H9 (cell line): ENCODE measurements around the gene SULF2. TPM values are rescaled to one million over a fixed set of nuclear protein-coding genes. Genes with fewer than 3 reads are reported as not detected.

Source experiments
- DNase-seq: peaks from one replicate; pipeline ENCODE4 v3.0.0-alpha.2; 2017
- H2AFZ ChIP-seq: one replicate; pipeline ENCODE4 v1.6.1; 2013; ENCODE audit warnings: mild to moderate bottlenecking, low read length, control low read depth, moderate library complexity
- H2AK5ac ChIP-seq: 2 replicates; pipeline ENCODE4 v1.6.1; 2013; ENCODE audit warnings: low read length, control low read depth, mixed read lengths; ENCODE audit not compliant: insufficient read length
- H2BK120ac ChIP-seq: one replicate; pipeline ENCODE4 v1.6.1; 2013; ENCODE audit warnings: low read depth, mild to moderate bottlenecking, low read length, control low read depth, inconsistent platforms; ENCODE audit not compliant: poor library complexity, severe bottlenecking
- H2BK12ac ChIP-seq: 2 replicates; pipeline ENCODE4 v1.6.1; 2013; ENCODE audit warnings: low read length, control low read depth, mixed read lengths, low read depth; ENCODE audit not compliant: insufficient read length
- H2BK15ac ChIP-seq: 2 replicates; pipeline ENCODE4 v1.6.1; 2013; ENCODE audit warnings: low read depth, low read length, control low read depth
- H2BK20ac ChIP-seq: one replicate; pipeline ENCODE4 v1.6.1; 2013; ENCODE audit warnings: low read depth, mild to moderate bottlenecking, low read length, control low read depth, inconsistent platforms; ENCODE audit not compliant: poor library complexity, severe bottlenecking
- H2BK5ac ChIP-seq: 2 replicates; pipeline ENCODE4 v1.6.1; 2013; ENCODE audit warnings: low read length, control low read depth, mixed read lengths; ENCODE audit not compliant: insufficient read length
- H3K14ac ChIP-seq: 2 replicates; pipeline ENCODE4 v1.6.1; 2013; ENCODE audit warnings: low read length, control low read depth; ENCODE audit not compliant: insufficient read depth
- H3K18ac ChIP-seq: 2 replicates; pipeline ENCODE4 v1.6.1; 2013; ENCODE audit warnings: low read depth, mild to moderate bottlenecking, mixed read lengths, low read length, control low read depth; ENCODE audit not compliant: insufficient read length
- H3K23ac ChIP-seq: 2 replicates; pipeline ENCODE4 v1.6.1; 2013; ENCODE audit warnings: low read length, control low read depth, mixed read lengths, low read depth; ENCODE audit not compliant: insufficient read length
- H3K23me2 ChIP-seq: 2 replicates; pipeline ENCODE4 v1.6.1; 2013; ENCODE audit warnings: low read depth, mild to moderate bottlenecking, mixed read lengths, low read length, control low read depth; ENCODE audit not compliant: insufficient read length, poor library complexity, severe bottlenecking
- H3K27ac ChIP-seq: 2 replicates; pipeline ENCODE4 v1.5.1; 2013; ENCODE audit warnings: low read length, control low read depth, mixed read lengths, low read depth; ENCODE audit not compliant: insufficient read length
- H3K27me3 ChIP-seq: 2 replicates; pipeline ENCODE4 v1.6.1; 2013; ENCODE audit warnings: low read length, control low read depth, inconsistent platforms; ENCODE audit not compliant: insufficient read depth
- H3K4ac ChIP-seq: 2 replicates; pipeline ENCODE4 v1.6.1; 2013; ENCODE audit warnings: low read depth, mild to moderate bottlenecking, control low read depth, inconsistent platforms, low read length, moderate library complexity
- H3K4me1 ChIP-seq: 2 replicates; pipeline ENCODE4 v1.6.1; 2013; ENCODE audit warnings: low read length, control low read depth, inconsistent platforms; ENCODE audit not compliant: insufficient read depth
- H3K4me2 ChIP-seq: 2 replicates; pipeline ENCODE4 v1.6.1; 2013; ENCODE audit warnings: low read length, control low read depth, mixed read lengths; ENCODE audit not compliant: insufficient read length, insufficient read depth
- H3K56ac ChIP-seq: 2 replicates; pipeline ENCODE4 v1.6.1; 2013; ENCODE audit warnings: low read depth, mild to moderate bottlenecking, mixed read lengths, low read length, control low read depth; ENCODE audit not compliant: insufficient read length
- H3K79me1 ChIP-seq: 2 replicates; pipeline ENCODE4 v1.6.1; 2013; ENCODE audit warnings: low read depth, mild to moderate bottlenecking, moderate library complexity, low read length, control low read depth, inconsistent platforms; ENCODE audit not compliant: insufficient read depth, poor library complexity, severe bottlenecking
- H3K79me2 ChIP-seq: 2 replicates; pipeline ENCODE4 v1.6.1; 2013; ENCODE audit warnings: low read length, control low read depth, inconsistent platforms; ENCODE audit not compliant: insufficient read depth
- H3K9ac ChIP-seq: 2 replicates; pipeline ENCODE4 v1.6.1; 2013; ENCODE audit warnings: low read length, control low read depth, mixed read lengths; ENCODE audit not compliant: insufficient read length; ENCODE audit errors: extremely low read depth
- H3K9me3 ChIP-seq: one replicate; pipeline ENCODE4 v1.6.1; 2013; ENCODE audit warnings: low read depth, low read length, inconsistent platforms; ENCODE audit not compliant: control insufficient read depth
- H3T11ph ChIP-seq: one replicate; pipeline ENCODE4 v1.6.1; 2013; ENCODE audit warnings: mild to moderate bottlenecking, low read length, control low read depth, inconsistent platforms
- H4K20me1 ChIP-seq: one replicate; pipeline ENCODE4 v1.6.1; 2013; ENCODE audit not compliant: control insufficient read depth, insufficient read length, insufficient read depth
- H4K5ac ChIP-seq: 2 replicates; pipeline ENCODE4 v1.6.1; 2013; ENCODE audit warnings: low read depth, mild to moderate bottlenecking, mixed read lengths, low read length, control low read depth; ENCODE audit not compliant: insufficient read length
- H4K8ac ChIP-seq: replicated peaks from 2 replicates; pipeline ENCODE4 v1.6.1; 2013; ENCODE audit warnings: low read length, control low read depth, mixed read lengths, low read depth; ENCODE audit not compliant: insufficient read length
- H4K91ac ChIP-seq: 2 replicates; pipeline ENCODE4 v1.6.1; 2013; ENCODE audit warnings: low read depth, mild to moderate bottlenecking, moderate library complexity, mixed read lengths, low read length, control low read depth; ENCODE audit not compliant: insufficient read length
- H3K27ac Mint-ChIP-seq, 3 experiments: 2 replicates in 2 of 3; 3 replicates in 1 of 3; pipeline ENCODE4 v1.8.0; 2020 to 2021; ENCODE audit warnings: mixed read lengths in 3 of 3, mild to moderate bottlenecking in 1 of 3, moderate library complexity in 1 of 3
- H3K27me3 Mint-ChIP-seq: 2 replicates; pipeline ENCODE4 v1.8.0; 2021; ENCODE audit warnings: low read depth, mild to moderate bottlenecking, moderate library complexity, mixed read lengths
- H3K36me3 Mint-ChIP-seq, 3 experiments: 2 replicates in 2 of 3; 3 replicates in 1 of 3; pipeline ENCODE4 v1.8.0; 2020 to 2021; ENCODE audit warnings: low read depth in 3 of 3, mixed read lengths in 3 of 3; ENCODE audit not compliant: insufficient read depth in 1 of 3
- H3K4me1 Mint-ChIP-seq, 2 experiments: 2 replicates each; pipeline ENCODE4 v1.8.0; 2020; ENCODE audit warnings: mixed read lengths in 2 of 2
- H3K4me3 Mint-ChIP-seq, 2 experiments: 2 replicates in 1 of 2; 3 replicates in 1 of 2; pipeline ENCODE4 v1.8.0; 2020 to 2021; ENCODE audit warnings: mild to moderate bottlenecking in 2 of 2, mixed read lengths in 2 of 2, moderate library complexity in 1 of 2
- H3K9me3 Mint-ChIP-seq, 2 experiments: 2 replicates in 1 of 2; 3 replicates in 1 of 2; pipeline ENCODE4 v1.8.0; 2020; ENCODE audit warnings: mild to moderate bottlenecking in 2 of 2, mixed read lengths in 2 of 2, moderate library complexity in 1 of 2
- CTCF ChIP-seq: fragments of 200-600 bp; sonication (generic); conservative IDR thresholded peaks from 3 replicates; pipeline ENCODE4 v1.8.0; 2021; ENCODE audit warnings: antibody characterized with exemption, mild to moderate bottlenecking
- WGBS: extraction: QIAGEN DNeasy Blood & Tissue Kit; methylation state at CpG from one replicate; pipeline ENCODE4 v1.1.7; 2013; ENCODE audit warnings: missing lambda C conversion rate, low lambda C conversion rate, mixed read lengths; ENCODE audit not compliant: insufficient read length; ENCODE audit errors: extremely low coverage; 5-methylcytosine and 5-hydroxymethylcytosine counted together
- total RNA-seq: library from RNA; stranded (reverse); gene quantifications from 2 replicates; pipeline ENCODE4 v1.2.1, GENCODE V29; 2021

The SULF2 gene
- total RNA-seq, 1 experiment from 2014 or later, result 31.2 TPM

GRCh38 chr20:47740121-47740861, 45.0 kb downstream of the SULF2 start:
- no peak overlapping the region for H3K56ac ChIP-seq
- no peak overlapping the region for H3K18ac ChIP-seq
- H2AK5ac ChIP-seq, result no peak overlapping the region
- no peak overlapping the region for H2AFZ ChIP-seq
- Mint-ChIP-seq H3K4me1 (peaks cover 6% of the 10 kb centered on the region in 2 experiments), H3K4me3 (no peak overlapping the region), H3K27me3 (no peaks in the 10 kb centered on the region), H3K27ac (no peak overlapping the region), H3K9me3 (no peaks in the 10 kb centered on the region; a peak in 1 of 5 replicates), H3K36me3 (peaks cover 0 to 3% (median 0%) of the 10 kb centered on the region in 3 experiments; a peak in 2 of 7 replicates)
- H3K27me3 ChIP-seq, result no peaks in the 10 kb centered on the region
- H2BK20ac ChIP-seq, result no peak overlapping the region
- H3K4ac ChIP-seq, result no peak overlapping the region
- H4K91ac ChIP-seq, result no peak overlapping the region
- H3K4me1 ChIP-seq, result no peaks in the 10 kb centered on the region
- no CpG with 5 or more reads among the region's 10 CpGs for WGBS
- H3T11ph ChIP-seq, result no peak overlapping the region
- no peak overlapping the region for H2BK12ac ChIP-seq
- H3K9me3 ChIP-seq, result no peaks in the 10 kb centered on the region
- H2BK5ac ChIP-seq, result no peak overlapping the region
- TF ChIP-seq CTCF, result no peak
- no peak overlapping the region for H4K5ac ChIP-seq
- H3K27ac ChIP-seq, result no peak overlapping the region
- no peaks in the 10 kb centered on the region for H3K79me1 ChIP-seq
- no peaks in the 10 kb centered on the region for H4K20me1 ChIP-seq
- no peak overlapping the region for H2BK120ac ChIP-seq
- no peak overlapping the region for H3K14ac ChIP-seq
- H3K23me2 ChIP-seq, result no peaks in the 10 kb centered on the region
- H3K4me2 ChIP-seq, result no peak overlapping the region
- H4K8ac ChIP-seq, result no peak overlapping the region
- H3K79me2 ChIP-seq, result no peaks in the 10 kb centered on the region
- DNase-seq, result no peak
- H2BK15ac ChIP-seq, result no peak overlapping the region
- no peak overlapping the region for H3K9ac ChIP-seq
- H3K23ac ChIP-seq, result no peak overlapping the region
